GM19372 (cell line): ENCODE data around the gene PJA2.

Source experiments
- ATAC-seq: cut with Tn5 transposase; IDR thresholded peaks from one replicate; pipeline ENCODE4 v1.9.1; 2021; ENCODE audit warnings: mild to moderate bottlenecking, low read depth, moderate library complexity; ENCODE audit not compliant: unreplicated experiment

Gene PJA2

GRCh38 chr5:109408991-109409843 is 557 bp downstream of the PJA2 start:
- ATAC-seq: peak; percentile 24

GRCh38 chr5:109407913-109408312 is 1.9 kb downstream of the PJA2 start:
- ATAC-seq: no peak

GRCh38 chr5:109406719-109407118 is 3.1 kb downstream of the PJA2 start:
- no peak for ATAC-seq

- no peak for ATAC-seq
These were observed 5.3 kb downstream of the PJA2 start for GRCh38 chr5:109404428-109404960.

GRCh38 chr5:109403469-109403868 is 6.3 kb downstream of the PJA2 start:
- no peak for ATAC-seq

- no peak for ATAC-seq
These were observed 10.5 kb downstream of the PJA2 start for GRCh38 chr5:109399092-109399759.

- no peak for ATAC-seq
These were observed 12.8 kb downstream of the PJA2 start for GRCh38 chr5:109396965-109397364.

GRCh38 chr5:109394806-109395205 is 15.0 kb downstream of the PJA2 start:
- no peak for ATAC-seq

GRCh38 chr5:109390188-109390587 is 19.6 kb downstream of the PJA2 start:
- no peak for ATAC-seq

GRCh38 chr5:109388407-109388806 is 21.4 kb downstream of the PJA2 start:
- no peak for ATAC-seq

GRCh38 chr5:109387408-109387974 is 22.3 kb downstream of the PJA2 start:
- ATAC-seq: no peak

GRCh38 chr5:109378095-109378494 is 31.7 kb downstream of the PJA2 start:
- no peak for ATAC-seq

- no peak for ATAC-seq
These were observed 35.1 kb downstream of the PJA2 start for GRCh38 chr5:109374625-109375024.

- no peak for ATAC-seq
These were observed 35.8 kb downstream of the PJA2 start for GRCh38 chr5:109373932-109374331.

GRCh38 chr5:109370343-109370742 is 39.4 kb downstream of the PJA2 start:
- ATAC-seq: no peak

- ATAC-seq: no peak
These were observed 44.1 kb downstream of the PJA2 start for GRCh38 chr5:109365653-109366052.

GRCh38 chr5:109364977-109365376 is 44.8 kb downstream of the PJA2 start:
- no peak for ATAC-seq

- ATAC-seq: no peak
These were observed 50.1 kb downstream of the PJA2 start for GRCh38 chr5:109359642-109360041.

GRCh38 chr5:109357807-109358206 is 52.0 kb downstream of the PJA2 start:
- ATAC-seq: no peak

GRCh38 chr5:109354761-109355160 is 55.0 kb downstream of the PJA2 start:
- no peak for ATAC-seq
